Measurements from ENCODE around the gene MNS1.

DNA sequence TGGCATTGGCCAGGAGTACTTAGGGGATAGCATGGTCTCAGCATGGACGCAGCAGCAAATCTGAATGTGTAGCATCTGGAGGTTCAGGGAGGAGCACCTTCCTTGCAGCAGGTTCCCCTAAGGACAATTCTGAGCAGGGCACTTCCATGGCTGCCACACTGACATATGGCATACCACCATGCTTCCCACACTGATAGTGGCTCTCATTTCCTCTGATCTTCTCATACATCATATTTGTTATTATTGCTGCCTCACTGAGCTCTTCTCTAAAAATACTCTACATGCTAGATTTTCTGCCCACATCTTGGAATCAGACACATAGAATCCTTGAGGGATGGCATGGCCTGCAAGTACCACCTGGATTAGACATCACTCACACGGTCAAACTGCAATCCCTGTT lies 7.3 kb upstream of the MNS1 start:
- TF ChIP-seq EZH2 (IDR thresholded peaks at IDR 0.05; ENCODE audit: low read length) = no peak
- TF ChIP-seq, protein P1, sequence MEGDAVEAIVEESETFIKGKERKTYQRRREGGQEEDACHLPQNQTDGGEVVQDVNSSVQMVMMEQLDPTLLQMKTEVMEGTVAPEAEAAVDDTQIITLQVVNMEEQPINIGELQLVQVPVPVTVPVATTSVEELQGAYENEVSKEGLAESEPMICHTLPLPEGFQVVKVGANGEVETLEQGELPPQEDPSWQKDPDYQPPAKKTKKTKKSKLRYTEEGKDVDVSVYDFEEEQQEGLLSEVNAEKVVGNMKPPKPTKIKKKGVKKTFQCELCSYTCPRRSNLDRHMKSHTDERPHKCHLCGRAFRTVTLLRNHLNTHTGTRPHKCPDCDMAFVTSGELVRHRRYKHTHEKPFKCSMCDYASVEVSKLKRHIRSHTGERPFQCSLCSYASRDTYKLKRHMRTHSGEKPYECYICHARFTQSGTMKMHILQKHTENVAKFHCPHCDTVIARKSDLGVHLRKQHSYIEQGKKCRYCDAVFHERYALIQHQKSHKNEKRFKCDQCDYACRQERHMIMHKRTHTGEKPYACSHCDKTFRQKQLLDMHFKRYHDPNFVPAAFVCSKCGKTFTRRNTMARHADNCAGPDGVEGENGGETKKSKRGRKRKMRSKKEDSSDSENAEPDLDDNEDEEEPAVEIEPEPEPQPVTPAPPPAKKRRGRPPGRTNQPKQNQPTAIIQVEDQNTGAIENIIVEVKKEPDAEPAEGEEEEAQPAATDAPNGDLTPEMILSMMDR (optimal IDR thresholded peaks at IDR 0.05 in 1 of 3, IDR thresholded peaks at IDR 0.05 in 1 of 3, conservative IDR thresholded peaks at IDR 0.05 in 1 of 3; ENCODE audit: extremely low read depth in 1 of 3, insufficient read depth in 2 of 3, low read length in 3 of 3) = no peak
